A673 (cell line): ENCODE data around the gene HTD2. TPM values are rescaled to one million over a fixed set of nuclear protein-coding genes. Genes with fewer than 3 reads are reported as not detected.

Experiments used
- BruUV-seq: library from RNA; stranded (reverse); fragments of 400-500 nt; replicated peaks from 2 replicates; lab custom pipeline; 2021; lab: Mats Ljungman, UMichigan
- CTCF ChIA-PET: fragments of 300-600 bp; sonication (Branson Sonifier 250); formaldehyde crosslinking; loops from one replicate; lab custom pipeline; 2022; ENCODE audit warnings: antibody characterized with exemption; lab: Charles Lee
- POLR2A ChIA-PET: fragments of 300-600 bp; sonication (Branson Sonifier 250); formaldehyde crosslinking; loops from one replicate; lab custom pipeline; 2022; ENCODE audit warnings: antibody characterized with exemption; ENCODE audit not compliant: low non-redundant PET; lab: Charles Lee
- DNase-seq: peaks from one replicate; pipeline ENCODE4 v3.0.0-alpha.2; 2015; ENCODE audit warnings: low spot score
- H3K27ac ChIP-seq: fragments of 200-600 bp; sonication (generic); 2 replicates; pipeline ENCODE4 v1.5.1; 2016; ENCODE audit warnings: mixed run types, low read depth, mild to moderate bottlenecking, mixed read lengths, antibody characterized with exemption, low read length; ENCODE audit not compliant: poor library complexity, severe bottlenecking
- H3K27me3 ChIP-seq: fragments of 200-600 bp; sonication (generic); replicated peaks from 2 replicates; pipeline ENCODE4 v1.6.1; 2017; ENCODE audit warnings: mixed run types, low read depth, mild to moderate bottlenecking, mixed read lengths, antibody characterized with exemption, low read length; ENCODE audit not compliant: insufficient read depth, poor library complexity
- H3K36me3 ChIP-seq: fragments of 200-600 bp; sonication (generic); 2 replicates; pipeline ENCODE4 v1.6.1; 2016; ENCODE audit warnings: mixed run types, mild to moderate bottlenecking, mixed read lengths, antibody characterized with exemption, low read length; ENCODE audit not compliant: insufficient read depth, poor library complexity, severe bottlenecking
- H3K4me1 ChIP-seq: fragments of 200-600 bp; sonication (generic); 2 replicates; pipeline ENCODE4 v1.6.1; 2017; ENCODE audit warnings: mixed run types, mild to moderate bottlenecking, mixed read lengths, antibody characterized with exemption, low read length; ENCODE audit not compliant: insufficient read depth, poor library complexity, severe bottlenecking
- H3K4me3 ChIP-seq: fragments of 200-600 bp; sonication (generic); 2 replicates; pipeline ENCODE4 v1.5.1; 2016; ENCODE audit warnings: low read depth, mixed run types, mild to moderate bottlenecking, mixed read lengths, low read length; ENCODE audit not compliant: poor library complexity, severe bottlenecking
- H3K9me3 ChIP-seq: fragments of 200-600 bp; sonication (generic); 2 replicates; pipeline ENCODE4 v1.6.1; 2016; ENCODE audit warnings: mixed run types, low read depth, mild to moderate bottlenecking, mixed read lengths, antibody characterized with exemption, low read length; ENCODE audit not compliant: poor library complexity, severe bottlenecking
- CTCF ChIP-seq: fragments of 300-800, 200-600 bp; sonication (generic); conservative IDR thresholded peaks from 2 replicates; pipeline ENCODE4 v1.5.1; 2017; ENCODE audit warnings: low read depth, mild to moderate bottlenecking, antibody characterized with exemption, low read length, moderate library complexity, mixed read lengths
- EZH2 ChIP-seq: fragments of 200-600 bp; sonication (generic); IDR thresholded peaks from 2 replicates; pipeline ENCODE4 v1.6.1; 2017; ENCODE audit warnings: borderline replicate concordance, low read depth, mild to moderate bottlenecking, mixed read lengths, antibody characterized with exemption, low read length; ENCODE audit not compliant: poor library complexity, severe bottlenecking
- intact Hi-C: fragments of 100-400 bp; cut with micrococcal nuclease; formaldehyde crosslinking; loops from one replicate; pipeline ENCODE4 v1.10.0; 2022; ENCODE audit not compliant: unreplicated experiment
- total RNA-seq: library from RNA; stranded (reverse); gene quantifications from 2 replicates; pipeline ENCODE4 v1.2.3, GENCODE V29; 2021

HTD2 gene
- total RNA-seq, 1 experiment from 2014 or later, result 9.0 TPM

GRCh38 chr3:58322793-58323192 is 16.5 kb downstream of the HTD2 start:
- intact Hi-C loops, result no loop called here
- no peak overlapping the region for H3K27ac ChIP-seq
- ChIA-PET POLR2A (no interaction called here), CTCF (no interaction called here)
- peaks cover 5% of the 10 kb centered on the region for H3K36me3 ChIP-seq
- no peak for TF ChIP-seq CTCF
- no peak for TF ChIP-seq EZH2
- H3K9me3 ChIP-seq, result no peaks in the 10 kb centered on the region
- H3K4me1 ChIP-seq, result no peaks in the 10 kb centered on the region
- no peaks in the 10 kb centered on the region for H3K27me3 ChIP-seq
- no peak overlapping the region for H3K4me3 ChIP-seq
- BruUV-seq, result no TSS peak
- no peak for DNase-seq

GRCh38 chr3:58323529-58324390 is 17.4 kb downstream of the HTD2 start:
- no peak for TF ChIP-seq CTCF
- no peak for TF ChIP-seq EZH2
- H3K4me3 ChIP-seq, result no peak overlapping the region
- H3K27me3 ChIP-seq, result no peaks in the 10 kb centered on the region
- no peak overlapping the region for H3K27ac ChIP-seq
- no peak for DNase-seq
- intact Hi-C loops, result no loop called here
- no TSS peak for BruUV-seq
- H3K36me3 ChIP-seq, result no peaks in the 10 kb centered on the region
- H3K4me1 ChIP-seq, result no peaks in the 10 kb centered on the region
- no peaks in the 10 kb centered on the region for H3K9me3 ChIP-seq
- POLR2A ChIA-PET, result no interaction called here
- CTCF ChIA-PET, result no interaction called here

- POLR2A ChIA-PET, result no interaction called here
- no peak overlapping the region for H3K27ac ChIP-seq
Measured at GRCh38 chr3:58324391-58325390, 18.4 kb downstream of the HTD2 start.

More at GRCh38 chr3:58324391-58325390, 18.4 kb downstream of the HTD2 start:
- Histone ChIP-seq H3K27me3 (no peaks in the 10 kb centered on the region), H3K4me3 (no peak overlapping the region), H3K4me1 (no peaks in the 10 kb centered on the region), H3K9me3 (no peaks in the 10 kb centered on the region), H3K36me3 (no peaks in the 10 kb centered on the region)
- TF ChIP-seq CTCF, result no peak
- TF ChIP-seq EZH2, result no peak
- CTCF ChIA-PET, result no interaction called here
- no peak for DNase-seq
- no TSS peak for BruUV-seq
- intact Hi-C loops, result no loop called here
